ENCODE measurements around the gene DGCR2. TPM values are rescaled to one million over a fixed set of nuclear protein-coding genes. Genes with fewer than 3 reads are reported as not detected.
"Not testable (repeated sequence)": the region's sequence is repeated elsewhere in the genome, so short reads cannot be mapped to it uniquely, and the experiment has no call there.

DGCR2 gene
- total and polyA plus RNA-seq, 2 experiments from 2014 or later, result 25.6 to 42.7 TPM

DNA sequence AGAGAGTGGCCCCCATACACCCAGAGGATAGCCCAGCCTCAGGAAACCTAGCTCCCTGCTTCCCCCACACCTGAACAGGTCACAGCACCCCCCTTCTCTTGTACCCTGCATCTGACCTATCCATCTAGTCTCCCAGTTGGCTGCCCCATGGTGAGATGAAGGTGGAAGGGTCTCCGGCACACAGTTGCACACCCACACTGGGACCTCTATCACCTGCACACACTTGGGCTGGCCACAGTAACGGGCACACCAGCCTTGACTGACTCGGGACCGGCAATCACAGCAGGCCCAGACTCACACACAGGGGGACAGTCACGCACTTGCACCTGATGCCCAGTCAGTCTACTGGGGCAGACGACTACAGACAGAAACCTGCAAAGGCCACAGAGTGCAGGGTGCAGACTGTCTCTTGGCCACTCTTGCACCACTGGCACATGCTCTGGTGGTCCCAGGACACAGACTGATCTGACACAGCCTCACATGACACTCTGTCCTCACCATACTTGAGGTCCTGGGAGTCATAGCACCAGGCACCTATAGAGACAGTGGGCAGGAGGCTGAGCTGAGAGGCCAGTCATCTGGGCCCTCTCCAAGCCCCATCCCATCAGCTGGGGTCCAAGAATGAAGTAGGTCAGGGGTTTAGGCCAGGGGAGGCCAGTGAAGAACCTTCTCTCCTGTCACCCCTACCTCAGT lies 88.0 kb downstream of the DGCR2 start:
- DNase-seq; H4K20me1 ChIP-seq (ENCODE audit: insufficient read depth); H3K9ac ChIP-seq; H3K36me3 ChIP-seq (ENCODE audit: low read depth); H2AFZ ChIP-seq; H3K9me2 ChIP-seq (ENCODE audit: insufficient read depth); H3F3A ChIP-seq (ENCODE audit: insufficient read depth); H3K4me2 ChIP-seq (ENCODE audit: unreplicated experiment); H3K4me3 ChIP-seq; H3K4me1 ChIP-seq (ENCODE audit: insufficient read depth); H3K79me2 ChIP-seq (ENCODE audit: insufficient read depth); H3K9me3 ChIP-seq (ENCODE audit: low read depth); in situ Hi-C loops (cut with MboI); H3K27me3 ChIP-seq (replicated peaks; ENCODE audit: insufficient read depth); H3K27ac ChIP-seq: not testable (repeated sequence)
- WGBS, 2 experiments (ENCODE audit: low coverage in 1 of 2, low lambda C conversion rate in 2 of 2, missing lambda C conversion rate in 2 of 2), result 53 to 78% methylated on average over 2 to 3 of the region's 6 CpGs

DNA sequence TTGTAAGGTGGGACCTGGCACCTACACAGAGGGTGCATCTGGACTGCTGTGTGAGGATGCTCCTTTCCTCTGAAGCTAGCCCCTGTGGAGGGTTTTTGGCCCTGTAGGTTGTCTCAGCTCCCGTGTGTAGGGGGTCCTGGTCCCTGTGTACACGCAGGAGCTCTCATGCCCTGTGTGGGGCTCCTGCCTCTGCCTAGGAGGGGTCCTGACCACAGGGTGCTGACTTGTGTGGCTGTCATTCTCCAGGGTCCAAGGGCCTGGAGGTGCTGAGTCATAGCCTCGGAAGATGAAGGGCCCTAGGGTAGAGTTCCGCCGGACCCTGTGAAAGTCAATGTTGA lies 88.7 kb downstream of the DGCR2 start:
- H3K27me3 ChIP-seq (replicated peaks; ENCODE audit: insufficient read depth); DNase-seq: not testable (repeated sequence)
- 51 to 65% methylated on average over 2 to 5 of the region's 5 CpGs for whole genome bisulfite sequencing, 2 experiments (ENCODE audit: low coverage in 1 of 2, low lambda C conversion rate in 2 of 2, missing lambda C conversion rate in 2 of 2)

DNA sequence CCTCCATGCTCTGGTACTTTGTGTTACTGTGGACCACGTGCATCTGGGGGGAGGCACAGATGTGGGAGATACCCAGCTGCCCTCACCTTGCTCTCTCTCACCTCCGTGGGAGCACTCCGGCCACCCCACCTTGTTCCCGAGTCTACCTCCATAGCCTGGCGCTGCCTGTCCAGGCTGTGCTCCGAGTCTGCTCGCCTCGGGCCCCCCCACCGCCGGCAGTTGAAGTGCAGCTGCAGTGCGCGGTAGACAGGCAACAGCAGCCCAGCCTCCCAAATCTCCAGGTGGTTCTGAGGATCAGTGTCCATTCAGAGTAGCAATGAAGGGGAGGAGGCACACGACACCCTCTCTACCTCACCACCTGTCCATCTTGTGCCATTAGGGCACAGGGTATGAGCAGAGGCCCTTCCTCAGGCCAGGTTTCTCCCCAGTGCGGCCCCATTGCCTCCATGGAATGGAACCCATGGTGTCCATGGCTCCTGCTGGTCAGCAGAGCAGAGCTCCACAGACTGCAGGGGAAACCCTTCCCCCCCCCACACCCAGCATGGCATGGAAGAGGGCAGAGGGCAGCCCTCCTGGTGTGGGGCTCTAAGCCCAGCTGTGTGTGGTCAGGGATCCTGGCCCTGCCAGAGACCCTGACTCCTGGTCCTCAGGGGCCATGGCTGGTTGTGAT lies 89.2 kb downstream of the DGCR2 start:
- H3K27me3 ChIP-seq (replicated peaks; ENCODE audit: insufficient read depth); H3K4me1 ChIP-seq (ENCODE audit: insufficient read depth); H3F3A ChIP-seq (ENCODE audit: insufficient read depth); H3K4me2 ChIP-seq (ENCODE audit: unreplicated experiment); DNase-seq; H3K27ac ChIP-seq; H3K9me3 ChIP-seq (ENCODE audit: low read depth); H3K36me3 ChIP-seq (ENCODE audit: low read depth); H3K9ac ChIP-seq; in situ Hi-C loops (cut with MboI); H3K79me2 ChIP-seq (ENCODE audit: insufficient read depth); H3K9me2 ChIP-seq (ENCODE audit: insufficient read depth); H4K20me1 ChIP-seq (ENCODE audit: insufficient read depth); H3K4me3 ChIP-seq; H2AFZ ChIP-seq: not testable (repeated sequence)
- WGBS, 2 experiments (ENCODE audit: low coverage in 1 of 2, low lambda C conversion rate in 2 of 2, missing lambda C conversion rate in 2 of 2), result 72 to 73% methylated on average over 11 to 14 of the region's 14 CpGs

More for the DNA sequence above, 88.7 kb downstream of the DGCR2 start:
- H3K9ac ChIP-seq; H3K4me2 ChIP-seq (ENCODE audit: unreplicated experiment); H3K36me3 ChIP-seq (ENCODE audit: low read depth); H4K20me1 ChIP-seq (ENCODE audit: insufficient read depth); H3K27ac ChIP-seq; H3K9me2 ChIP-seq (ENCODE audit: insufficient read depth); in situ Hi-C loops (cut with MboI); H3K4me3 ChIP-seq; H3K9me3 ChIP-seq (ENCODE audit: low read depth); H2AFZ ChIP-seq; H3F3A ChIP-seq (ENCODE audit: insufficient read depth); H3K4me1 ChIP-seq (ENCODE audit: insufficient read depth); H3K79me2 ChIP-seq (ENCODE audit: insufficient read depth): not testable (repeated sequence)

DNA sequence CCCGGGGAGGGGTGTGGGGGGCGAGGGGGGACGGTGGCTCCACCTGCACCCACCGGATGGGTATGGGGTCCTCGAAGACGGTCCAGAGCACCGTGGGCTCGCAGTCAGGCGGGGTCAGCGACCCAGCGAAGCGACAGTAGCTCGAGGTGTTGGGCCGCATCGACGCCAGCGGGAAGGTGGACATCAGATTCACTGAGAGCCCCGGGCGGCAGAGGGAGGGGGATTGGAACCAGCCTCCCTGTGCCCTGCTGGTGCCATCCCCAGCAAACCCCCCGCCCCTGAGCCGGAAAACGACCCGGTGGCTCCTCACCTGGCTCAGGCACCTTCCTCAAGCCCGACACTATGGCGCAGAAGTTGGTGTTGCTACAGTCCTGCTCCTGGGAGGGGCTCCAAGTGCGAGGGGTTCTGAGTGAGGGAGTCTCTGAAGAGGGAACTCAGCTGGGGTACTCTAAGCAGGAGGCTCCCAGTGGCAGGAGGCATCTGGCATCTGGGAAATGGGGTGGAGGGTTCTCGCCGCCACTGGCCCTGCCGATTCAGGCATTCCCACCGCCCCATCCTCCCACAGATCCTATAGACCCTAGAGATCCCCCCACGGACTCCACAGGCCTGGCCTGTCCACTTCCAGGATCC lies 89.9 kb downstream of the DGCR2 start:
- in situ Hi-C loops (cut with MboI), result not testable (repeated sequence)

DNA sequence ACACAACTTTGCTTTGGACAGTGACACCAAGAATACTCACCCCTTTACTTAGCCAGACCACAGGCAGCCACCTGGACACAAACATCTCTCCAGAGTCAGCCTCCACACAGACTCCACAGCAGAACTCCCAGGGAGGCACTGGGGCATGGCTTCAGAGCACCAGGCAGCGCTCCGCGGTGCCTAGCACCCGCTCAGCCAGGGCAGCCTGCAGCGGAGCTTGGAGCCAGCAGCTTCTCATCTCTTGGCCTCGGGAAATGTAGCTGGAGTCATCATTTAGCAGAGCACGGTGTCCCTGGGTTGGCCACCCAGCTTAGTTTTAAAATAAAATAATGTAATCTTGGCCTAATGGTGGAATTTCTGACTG lies 91.3 kb downstream of the DGCR2 start:
- H4K20me1 ChIP-seq (ENCODE audit: insufficient read depth); DNase-seq; H3K79me2 ChIP-seq (ENCODE audit: insufficient read depth); H3K27me3 ChIP-seq (replicated peaks; ENCODE audit: insufficient read depth); H3K9ac ChIP-seq; H3K4me1 ChIP-seq (ENCODE audit: insufficient read depth); H3K36me3 ChIP-seq (ENCODE audit: low read depth); H3K9me3 ChIP-seq (ENCODE audit: low read depth); H3K9me2 ChIP-seq (ENCODE audit: insufficient read depth); H3K4me3 ChIP-seq; H3F3A ChIP-seq (ENCODE audit: insufficient read depth); in situ Hi-C loops (cut with MboI); H3K4me2 ChIP-seq (ENCODE audit: unreplicated experiment); H2AFZ ChIP-seq; H3K27ac ChIP-seq: not testable (repeated sequence)
- WGBS, 2 experiments (ENCODE audit: low coverage in 1 of 2, low lambda C conversion rate in 2 of 2, missing lambda C conversion rate in 2 of 2), result 70% methylated on average over 6 of the region's 7 CpGs; no CpG with 5 or more reads in 1 of the 2 experiments

More for the DNA sequence above, 89.9 kb downstream of the DGCR2 start:
- not testable (repeated sequence) for H3K27me3 ChIP-seq (replicated peaks; ENCODE audit: insufficient read depth); H3F3A ChIP-seq (ENCODE audit: insufficient read depth); H3K9me3 ChIP-seq (ENCODE audit: low read depth); H3K9ac ChIP-seq; H2AFZ ChIP-seq; H3K4me3 ChIP-seq; H3K4me1 ChIP-seq (ENCODE audit: insufficient read depth); H3K27ac ChIP-seq; H3K4me2 ChIP-seq (ENCODE audit: unreplicated experiment); H3K9me2 ChIP-seq (ENCODE audit: insufficient read depth); H3K79me2 ChIP-seq (ENCODE audit: insufficient read depth); H3K36me3 ChIP-seq (ENCODE audit: low read depth); DNase-seq; H4K20me1 ChIP-seq (ENCODE audit: insufficient read depth)
- 71 to 73% methylated on average over 13 to 22 of the region's 31 CpGs for WGBS, 2 experiments (ENCODE audit: low coverage in 1 of 2, low lambda C conversion rate in 2 of 2, missing lambda C conversion rate in 2 of 2)

DNA sequence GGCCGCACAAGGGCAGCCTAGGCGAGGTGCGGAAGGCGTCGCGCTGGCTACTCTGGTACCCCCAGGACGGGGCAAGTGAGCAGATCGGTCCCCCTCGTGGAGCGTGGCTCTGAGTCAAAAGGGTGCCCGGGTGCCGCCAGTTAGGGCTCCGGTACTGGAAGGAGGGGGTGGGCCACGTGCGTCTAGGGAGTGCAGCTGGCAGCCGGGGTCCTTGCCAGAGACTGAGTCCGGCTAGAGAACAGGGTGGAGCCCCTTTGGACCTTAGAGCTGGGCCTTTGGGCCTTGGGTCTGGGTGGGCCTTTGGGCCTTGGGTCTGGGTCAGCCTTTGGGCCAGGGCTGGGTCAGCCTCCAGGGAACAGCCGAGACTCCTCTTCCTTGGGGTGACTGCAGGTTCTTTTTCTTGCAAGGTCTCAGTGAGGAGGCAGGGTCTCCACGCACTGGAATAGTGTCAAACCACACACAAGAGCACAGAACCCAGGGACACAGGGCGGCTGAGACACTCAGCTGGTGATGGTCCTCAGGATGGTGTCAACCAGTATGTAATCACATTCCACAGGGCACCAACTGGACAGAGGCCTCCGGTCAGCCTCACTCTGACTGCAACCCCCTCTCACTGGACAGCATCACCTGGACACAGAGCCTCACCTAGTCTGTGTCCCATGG lies 91.9 kb downstream of the DGCR2 start:
- H3K4me1 ChIP-seq (ENCODE audit: insufficient read depth); H3K4me3 ChIP-seq; H3K36me3 ChIP-seq (ENCODE audit: low read depth); H4K20me1 ChIP-seq (ENCODE audit: insufficient read depth); H3K9me2 ChIP-seq (ENCODE audit: insufficient read depth); DNase-seq; in situ Hi-C loops (cut with MboI); H2AFZ ChIP-seq; H3K9me3 ChIP-seq (ENCODE audit: low read depth); H3K79me2 ChIP-seq (ENCODE audit: insufficient read depth); H3K27ac ChIP-seq; H3K4me2 ChIP-seq (ENCODE audit: unreplicated experiment); H3K9ac ChIP-seq; H3K27me3 ChIP-seq (replicated peaks; ENCODE audit: insufficient read depth); H3F3A ChIP-seq (ENCODE audit: insufficient read depth): not testable (repeated sequence)
- 20 to 24% methylated on average over 9 to 18 of the region's 21 CpGs for WGBS, 2 experiments (ENCODE audit: low coverage in 1 of 2, low lambda C conversion rate in 2 of 2, missing lambda C conversion rate in 2 of 2)

Data from GM23248 (cell line).